ENCODE data around the gene PSENEN. TPM values are rescaled to one million over a fixed set of nuclear protein-coding genes. Genes with fewer than 3 reads are reported as not detected.
A peak's percentile ranks its signal among the peaks of the same experiment; 100 is the strongest.

The PSENEN gene
- total RNA-seq, 2 experiments from 2014 or later: 37.2 to 41.3 TPM

DNA sequence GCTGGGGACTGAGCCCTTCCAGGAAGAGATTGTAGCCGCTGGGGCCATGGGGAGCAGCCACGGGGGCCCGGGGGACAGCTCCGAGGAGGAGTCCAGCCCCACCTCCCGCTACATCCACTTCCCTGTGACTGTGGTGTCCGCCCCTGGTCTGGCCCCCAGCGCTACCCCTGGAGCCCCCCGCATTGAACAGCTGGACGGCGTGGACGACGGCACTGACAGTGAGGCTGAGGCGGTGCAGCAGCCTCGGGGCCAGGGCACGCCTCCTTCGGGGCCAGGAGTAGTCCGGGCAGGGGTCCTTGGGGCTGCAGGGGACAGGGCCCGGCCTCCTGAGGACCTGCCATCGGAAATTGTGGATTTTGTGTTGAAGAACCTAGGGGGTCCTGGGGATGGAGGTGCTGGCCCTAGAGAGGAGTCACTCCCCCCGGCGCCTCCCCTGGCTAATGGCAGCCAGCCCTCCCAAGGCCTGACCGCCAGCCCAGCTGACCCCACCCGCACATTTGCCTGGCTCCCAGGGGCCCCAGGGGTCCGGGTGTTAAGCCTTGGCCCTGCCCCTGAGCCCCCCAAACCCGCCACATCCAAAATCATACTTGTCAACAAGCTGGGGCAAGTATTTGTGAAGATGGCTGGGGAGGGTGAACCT, 12.8 kb upstream of the PSENEN start:
- TF ChIP-seq, protein P1, sequence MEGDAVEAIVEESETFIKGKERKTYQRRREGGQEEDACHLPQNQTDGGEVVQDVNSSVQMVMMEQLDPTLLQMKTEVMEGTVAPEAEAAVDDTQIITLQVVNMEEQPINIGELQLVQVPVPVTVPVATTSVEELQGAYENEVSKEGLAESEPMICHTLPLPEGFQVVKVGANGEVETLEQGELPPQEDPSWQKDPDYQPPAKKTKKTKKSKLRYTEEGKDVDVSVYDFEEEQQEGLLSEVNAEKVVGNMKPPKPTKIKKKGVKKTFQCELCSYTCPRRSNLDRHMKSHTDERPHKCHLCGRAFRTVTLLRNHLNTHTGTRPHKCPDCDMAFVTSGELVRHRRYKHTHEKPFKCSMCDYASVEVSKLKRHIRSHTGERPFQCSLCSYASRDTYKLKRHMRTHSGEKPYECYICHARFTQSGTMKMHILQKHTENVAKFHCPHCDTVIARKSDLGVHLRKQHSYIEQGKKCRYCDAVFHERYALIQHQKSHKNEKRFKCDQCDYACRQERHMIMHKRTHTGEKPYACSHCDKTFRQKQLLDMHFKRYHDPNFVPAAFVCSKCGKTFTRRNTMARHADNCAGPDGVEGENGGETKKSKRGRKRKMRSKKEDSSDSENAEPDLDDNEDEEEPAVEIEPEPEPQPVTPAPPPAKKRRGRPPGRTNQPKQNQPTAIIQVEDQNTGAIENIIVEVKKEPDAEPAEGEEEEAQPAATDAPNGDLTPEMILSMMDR (IDR thresholded peaks at IDR 0.05): no peak
- Mint-ChIP-seq H3K9me3 (no peaks in the 10 kb centered on the region), H3K27ac (no peak overlapping the region), H3K36me3 (ENCODE audit: low read depth) (peaks cover 46% of the 10 kb centered on the region), H3K27me3 (no peaks in the 10 kb centered on the region), H3K4me1 (ENCODE audit: low read depth) (peaks cover 6% of the 10 kb centered on the region), H3K4me3 (no peak overlapping the region)
- ChIA-PET CTCF (interaction anchor here (1.3 kb wide), 1 partner anchor 184 kb away, joined by 3 read pairs; no protein-coding TSS in a partner anchor), POLR2A (interaction anchor here (1.0 to 3.3 kb wide), 5 partner anchors 8 to 17 kb away, joined by 3 to 55 read pairs (median 7); partner anchors contain the start of genes IGFLR1, KMT2B and LIN37)
- ATAC-seq (no peak), DNase-seq (no peak)
- intact Hi-C loops (cut with micrococcal nuclease): no loop called here

DNA sequence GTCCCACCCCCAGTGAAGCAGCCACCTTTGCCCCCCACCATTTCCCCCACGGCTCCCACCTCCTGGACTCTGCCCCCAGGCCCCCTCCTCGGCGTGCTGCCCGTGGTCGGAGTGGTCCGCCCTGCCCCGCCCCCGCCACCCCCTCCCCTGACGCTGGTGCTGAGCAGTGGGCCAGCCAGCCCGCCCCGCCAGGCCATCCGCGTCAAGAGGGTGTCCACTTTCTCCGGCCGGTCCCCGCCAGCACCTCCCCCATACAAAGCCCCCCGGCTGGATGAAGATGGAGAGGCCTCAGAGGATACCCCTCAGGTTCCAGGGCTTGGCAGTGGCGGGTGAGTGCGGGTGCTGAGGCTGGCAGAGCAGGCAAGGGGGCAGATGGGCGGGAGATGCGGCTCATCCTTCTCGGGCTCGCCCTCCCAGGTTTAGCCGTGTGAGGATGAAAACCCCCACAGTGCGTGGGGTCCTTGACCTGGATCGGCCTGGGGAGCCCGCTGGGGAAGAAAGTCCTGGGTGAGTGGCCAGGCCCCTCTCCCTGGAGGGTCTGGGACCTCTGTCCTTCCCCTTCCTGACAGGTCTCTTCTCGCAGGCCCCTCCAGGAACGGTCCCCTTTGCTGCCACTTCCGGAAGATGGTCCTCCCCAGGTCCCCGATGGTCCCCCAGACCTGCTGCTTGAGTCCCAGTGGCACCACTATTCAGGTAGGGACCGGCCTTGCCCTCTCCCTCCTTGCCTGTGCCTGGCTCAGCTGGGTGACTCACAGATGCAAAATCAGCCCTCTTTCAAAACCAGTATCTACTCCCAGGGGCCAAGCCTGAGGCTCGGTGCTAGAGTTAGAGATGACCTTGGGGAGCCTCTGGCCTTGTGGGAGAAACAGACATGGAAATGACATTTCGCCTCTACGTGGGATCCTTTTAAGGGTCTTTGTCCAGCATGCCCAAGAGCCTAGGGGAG, 12.0 kb upstream of the PSENEN start:
- peak overlapping the region; percentile 64 for H3K27ac Mint-ChIP-seq

DNA sequence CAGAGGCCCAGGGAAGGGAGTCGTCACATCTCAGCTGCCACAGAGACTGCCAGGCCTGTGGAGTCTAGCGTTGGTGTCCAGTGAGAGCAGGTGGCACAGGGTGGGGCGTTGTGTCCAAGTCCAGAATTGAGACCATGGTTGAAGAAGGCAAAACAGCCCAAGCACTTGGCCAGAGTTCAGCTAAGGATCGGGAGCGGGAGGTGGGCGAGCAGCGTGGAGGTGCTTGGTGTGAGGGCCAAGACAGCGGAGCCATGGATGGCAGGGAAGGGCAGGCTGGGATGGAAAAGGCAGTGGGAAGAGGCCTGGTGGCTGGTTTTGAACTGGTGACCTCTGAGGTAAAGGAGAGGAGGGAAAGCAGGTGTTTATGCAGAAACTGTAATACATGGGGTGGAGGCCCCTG, 11.2 kb upstream of the PSENEN start:
- DNase-seq (no peak), ATAC-seq (no peak)
- Mint-ChIP-seq H3K9me3 (no peaks in the 10 kb centered on the region), H3K36me3 (ENCODE audit: low read depth) (peaks cover 48% of the 10 kb centered on the region), H3K4me1 (ENCODE audit: low read depth) (peaks cover 11% of the 10 kb centered on the region), H3K4me3 (no peak overlapping the region), H3K27ac (peak overlapping the region; percentile 64), H3K27me3 (no peaks in the 10 kb centered on the region)
- ChIA-PET POLR2A (interaction anchor here (1.7 to 5.6 kb wide), 2 partner anchors 12 to 19 kb away, joined by 4 to 105 read pairs; partner anchors contain the start of gene KMT2B), CTCF (no interaction called here)
- TF ChIP-seq, protein P1 (IDR thresholded peaks at IDR 0.05): no peak
- intact Hi-C loops (cut with micrococcal nuclease): no loop called here

More for the DNA sequence above, 12.0 kb upstream of the PSENEN start:
- TF ChIP-seq, protein P1 (IDR thresholded peaks at IDR 0.05): no peak
- Mint-ChIP-seq H3K4me3 (no peak overlapping the region), H3K36me3 (ENCODE audit: low read depth) (peaks cover 45% of the 10 kb centered on the region), H3K4me1 (ENCODE audit: low read depth) (peaks cover 6% of the 10 kb centered on the region), H3K27me3 (no peaks in the 10 kb centered on the region), H3K9me3 (no peaks in the 10 kb centered on the region)
- intact Hi-C loops (cut with micrococcal nuclease): no loop called here
- ATAC-seq: no peak
- ChIA-PET CTCF (no interaction called here), POLR2A (interaction anchor here (1.1 to 5.6 kb wide), 5 partner anchors 9 to 18 kb away, joined by 3 to 105 read pairs (median 11); partner anchors contain the start of genes IGFLR1, KMT2B and LIN37)
- DNase-seq: no peak

GRCh38 chr19:35734889-35735288, 10.6 kb upstream of the PSENEN start:
- peaks cover 42% of the 10 kb centered on the region for H3K36me3 Mint-ChIP-seq (ENCODE audit: low read depth)
- TF ChIP-seq, protein P1 (IDR thresholded peaks at IDR 0.05): no peak
- POLR2A ChIA-PET: interaction anchor here (0.7 to 5.6 kb wide), 3 partner anchors 10 to 22 kb away, joined by 3 to 105 read pairs (median 4); partner anchors contain the start of genes KMT2B and U2AF1L4
- H3K27me3 Mint-ChIP-seq: no peaks in the 10 kb centered on the region
- peak overlapping the region; percentile 64 for H3K27ac Mint-ChIP-seq
- intact Hi-C loops (cut with micrococcal nuclease): loop anchor here (5.0 kb wide), 1 partner anchor 43 kb away; no protein-coding TSS in a partner anchor
- peaks cover 13% of the 10 kb centered on the region for H3K4me1 Mint-ChIP-seq (ENCODE audit: low read depth)
- no peak for ATAC-seq
- H3K4me3 Mint-ChIP-seq: no peak overlapping the region
- DNase-seq: no peak
- no peaks in the 10 kb centered on the region for H3K9me3 Mint-ChIP-seq
- CTCF ChIA-PET: no interaction called here
